Astrocyte of the hippocampus (primary cell): ENCODE measurements around the gene SREBF1.
A peak's percentile ranks its signal among the peaks of the same experiment; 100 is the strongest.

ENCODE experiments used
- DNase-seq: peaks from one replicate; pipeline ENCODE4 v3.0.0; 2011; ENCODE audit warnings: low read depth, low spot score

Gene SREBF1

DNA sequence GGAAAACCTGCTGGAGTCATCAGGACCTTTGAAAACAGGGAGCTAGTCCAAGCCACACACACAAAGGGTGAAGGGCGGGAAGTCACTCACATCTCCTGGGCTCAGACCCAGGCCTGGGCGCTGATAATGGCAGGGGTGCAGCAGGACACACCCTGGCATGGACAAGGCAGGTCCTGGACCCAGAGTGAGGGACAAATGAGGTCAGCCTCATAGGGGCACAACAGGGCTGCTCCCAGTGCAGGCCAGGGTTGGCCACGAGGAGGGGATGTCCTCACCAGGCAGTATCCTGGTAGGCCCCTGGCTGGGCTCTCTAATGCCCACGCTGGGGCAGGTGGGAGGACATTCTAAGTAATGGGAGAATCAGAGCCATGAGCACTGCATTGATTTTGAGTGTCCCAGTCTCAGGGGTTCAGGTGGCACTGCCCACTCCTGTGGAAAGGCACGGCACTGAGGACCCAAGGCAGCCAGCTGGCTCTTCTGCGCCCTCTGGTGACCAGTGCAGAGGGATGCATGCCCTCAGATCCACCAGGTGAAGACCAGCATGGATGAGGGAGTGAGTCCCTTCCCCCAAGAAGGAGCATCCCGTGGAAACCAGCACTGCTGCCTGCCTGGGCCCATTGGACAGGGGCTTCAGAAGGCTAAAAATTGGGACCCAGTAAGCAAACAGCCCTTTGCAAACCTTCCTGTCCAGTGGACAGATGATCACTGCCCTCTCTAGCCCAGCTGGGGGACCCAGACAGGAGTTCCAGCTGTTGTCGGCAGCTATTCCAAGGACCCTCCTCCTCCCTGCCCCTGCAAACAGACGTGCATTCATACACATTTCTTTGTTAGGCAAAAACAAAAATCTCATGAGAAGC lies 23.4 kb upstream of the SREBF1 start:
- DNase-seq, result peak; percentile 78

GRCh38 chr17:17857496-17857895 lies 20.7 kb upstream of the SREBF1 start:
- DNase-seq, result no peak

- no peak for DNase-seq
Observed at GRCh38 chr17:17856386-17856785, 19.6 kb upstream of the SREBF1 start.

GRCh38 chr17:17855976-17856375 lies 19.2 kb upstream of the SREBF1 start:
- DNase-seq, result no peak

- DNase-seq, result no peak
Observed at GRCh38 chr17:17853811-17854447, 17.1 kb upstream of the SREBF1 start.

DNA sequence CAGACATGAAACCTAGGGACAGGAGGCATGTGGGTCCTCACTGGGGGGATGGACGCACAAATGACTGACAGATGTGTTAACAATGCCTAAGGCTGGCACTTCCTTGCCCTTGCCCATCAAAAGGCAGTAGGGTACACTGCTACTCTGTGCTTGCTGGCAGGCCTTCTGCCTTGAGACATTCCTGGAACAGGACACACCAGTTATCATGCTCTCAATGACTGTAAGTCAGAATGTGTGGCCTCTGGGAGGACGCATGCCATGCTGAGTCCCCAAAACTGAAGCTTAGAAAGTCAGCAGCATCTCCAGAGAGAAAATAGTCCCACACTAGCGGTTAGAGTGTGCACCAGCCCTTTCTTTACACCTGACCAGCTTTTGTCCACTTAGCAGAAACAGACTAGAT lies 16.1 kb upstream of the SREBF1 start:
- no peak for DNase-seq

GRCh38 chr17:17851103-17852002 lies 14.6 kb upstream of the SREBF1 start:
- no peak for DNase-seq

GRCh38 chr17:17849845-17850373 lies 13.1 kb upstream of the SREBF1 start:
- peak; percentile 64 for DNase-seq

DNA sequence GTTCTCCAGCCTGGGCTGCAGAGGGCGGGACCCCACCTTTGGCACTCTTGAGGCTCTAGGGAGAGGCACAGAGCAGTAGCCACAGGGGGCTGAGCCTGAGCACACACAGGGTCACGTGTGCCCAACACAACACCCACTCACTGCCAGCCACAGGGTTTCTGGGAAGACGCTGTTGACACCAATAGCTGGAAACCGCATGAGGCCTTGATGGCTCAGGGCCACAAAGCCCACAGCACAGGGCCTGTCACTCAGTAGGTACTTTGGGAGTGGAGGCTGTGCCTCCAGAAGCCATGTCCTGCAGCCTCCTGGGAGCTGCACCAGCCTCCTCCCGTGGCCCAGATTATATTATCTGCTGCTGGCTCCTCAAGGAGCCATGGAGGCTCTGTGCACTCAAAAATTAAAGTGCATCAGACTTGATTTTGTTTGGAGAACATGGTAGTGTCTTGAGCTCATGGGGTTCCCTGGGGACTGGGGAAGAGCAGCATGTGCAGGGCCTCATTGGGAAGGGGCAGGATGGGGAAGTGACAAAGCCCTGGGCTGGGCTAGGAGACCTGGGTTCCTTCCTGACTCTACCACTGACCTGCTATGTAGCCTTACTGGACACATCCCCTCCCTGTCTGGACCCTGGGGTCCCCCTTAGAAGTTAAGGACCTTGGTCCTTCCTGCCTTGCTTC lies 12.5 kb upstream of the SREBF1 start:
- DNase-seq, result peak; percentile 66

GRCh38 chr17:17848311-17849082 lies 11.7 kb upstream of the SREBF1 start:
- DNase-seq, result no peak

DNA sequence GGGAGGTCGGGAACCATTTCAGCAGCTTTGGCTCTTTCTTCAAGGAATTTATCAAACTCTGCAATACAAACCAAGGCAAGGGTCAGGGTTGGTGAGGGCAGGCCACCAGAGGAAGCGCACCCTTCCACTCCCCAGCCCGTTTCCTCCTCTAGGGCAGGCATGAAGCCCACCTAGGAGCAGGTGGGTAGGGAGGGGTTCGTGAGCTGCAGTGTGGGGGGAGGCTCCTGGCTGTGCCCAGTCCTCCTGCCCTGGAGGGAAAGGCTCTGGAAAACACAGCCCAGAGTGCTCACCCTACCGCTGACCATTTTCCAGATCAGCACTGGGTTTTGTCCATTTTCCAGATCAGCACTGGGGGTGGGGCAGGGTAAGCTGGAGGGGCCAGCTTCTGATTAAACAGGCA lies 10.9 kb upstream of the SREBF1 start:
- DNase-seq, result no peak

GRCh38 chr17:17847118-17847689 lies 10.4 kb upstream of the SREBF1 start:
- DNase-seq, result no peak

DNA sequence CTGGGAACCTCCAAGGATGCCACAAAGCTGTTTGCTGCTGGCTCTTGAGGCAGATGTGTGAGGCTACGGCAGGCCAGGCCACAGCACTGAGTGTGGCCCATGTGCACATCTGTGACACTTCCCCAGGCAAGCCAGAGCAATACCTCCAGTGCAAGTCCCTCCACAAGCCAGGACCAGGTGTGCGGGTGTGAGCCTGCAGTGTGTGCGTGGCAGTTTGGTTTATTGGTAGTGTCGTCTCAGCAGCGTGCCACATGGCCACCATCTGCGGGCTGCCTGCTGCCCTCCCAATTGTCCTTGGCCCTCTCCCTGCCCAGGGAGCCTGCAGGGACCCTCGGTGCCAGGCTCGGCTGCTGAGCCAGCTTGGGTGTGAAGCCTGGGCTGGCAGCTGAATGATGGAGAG lies 9.9 kb upstream of the SREBF1 start:
- no peak for DNase-seq

DNA sequence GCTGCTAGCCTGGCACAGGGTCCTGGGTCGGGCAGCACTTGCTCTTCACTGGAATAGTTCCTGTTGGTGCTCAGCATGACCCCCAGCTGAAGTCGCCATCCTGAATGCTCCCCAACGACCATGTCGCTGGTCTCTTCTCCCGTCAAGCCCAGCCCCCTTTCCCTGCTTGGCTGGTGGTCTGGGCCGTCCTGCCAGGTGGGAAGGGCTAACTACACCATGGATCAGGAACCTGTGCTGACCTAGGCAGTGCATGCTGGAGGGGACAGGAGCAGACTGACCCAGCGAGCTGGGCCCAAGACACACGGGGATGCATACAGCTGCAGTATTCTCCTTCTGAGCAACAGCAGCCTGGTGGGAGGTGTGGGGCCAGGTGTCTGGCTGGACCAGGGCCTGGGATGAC lies 9.2 kb upstream of the SREBF1 start:
- DNase-seq, result no peak

DNA sequence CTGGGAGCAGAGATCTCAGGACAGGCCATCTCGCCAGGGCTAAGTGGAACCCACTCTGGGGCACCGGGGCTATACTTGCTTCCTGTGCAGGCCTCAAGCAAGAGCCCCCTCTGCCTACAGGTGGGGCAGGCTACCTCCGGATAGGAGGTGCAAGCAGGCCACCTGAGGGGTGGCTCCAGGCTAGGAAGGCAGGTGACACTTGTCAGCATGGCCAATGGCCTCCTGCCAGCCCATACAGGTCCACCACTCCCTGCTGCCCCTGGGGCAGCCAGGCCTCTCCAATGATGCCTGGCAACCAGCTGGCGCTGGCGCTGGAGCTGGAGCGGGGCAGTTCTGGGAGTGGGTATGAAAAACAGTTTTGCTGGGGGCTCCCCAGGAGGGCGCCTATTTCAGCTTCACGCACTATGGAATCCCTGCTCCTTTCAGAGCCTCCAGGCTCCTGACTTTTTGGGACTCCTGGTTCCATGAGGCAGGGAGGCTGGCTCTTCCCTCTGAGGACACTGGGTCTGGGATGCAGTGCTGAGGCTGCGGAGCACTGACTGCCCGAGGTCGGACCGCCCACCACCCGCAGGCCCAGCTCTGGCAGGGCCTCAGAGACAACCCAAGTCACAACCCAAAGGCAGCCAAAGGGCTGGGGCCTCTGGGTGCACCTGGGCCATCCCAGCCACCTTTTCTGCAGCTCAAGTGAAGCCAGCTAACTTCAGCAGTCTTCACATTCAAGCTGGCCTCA lies 8.4 kb upstream of the SREBF1 start:
- no peak for DNase-seq

DNA sequence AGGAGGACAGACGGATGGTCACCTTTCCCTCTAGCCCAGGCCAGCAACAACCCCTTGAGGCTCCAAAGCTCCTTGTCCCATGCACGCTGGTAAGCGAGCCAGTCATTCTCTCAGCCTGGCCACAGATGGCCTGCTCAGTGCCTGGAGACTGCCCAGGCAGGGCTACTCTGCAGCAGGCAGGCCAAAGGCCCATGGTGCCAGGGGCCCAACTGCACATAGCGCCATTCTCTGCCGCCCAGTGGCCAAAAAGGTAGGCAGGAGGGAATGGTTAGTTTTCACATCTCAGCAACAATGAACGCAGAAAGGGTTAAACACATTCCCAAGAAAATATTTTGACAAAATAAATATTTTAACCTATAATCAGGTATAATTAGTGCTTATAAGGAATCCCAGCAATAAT lies 7.7 kb upstream of the SREBF1 start:
- no peak for DNase-seq

DNA sequence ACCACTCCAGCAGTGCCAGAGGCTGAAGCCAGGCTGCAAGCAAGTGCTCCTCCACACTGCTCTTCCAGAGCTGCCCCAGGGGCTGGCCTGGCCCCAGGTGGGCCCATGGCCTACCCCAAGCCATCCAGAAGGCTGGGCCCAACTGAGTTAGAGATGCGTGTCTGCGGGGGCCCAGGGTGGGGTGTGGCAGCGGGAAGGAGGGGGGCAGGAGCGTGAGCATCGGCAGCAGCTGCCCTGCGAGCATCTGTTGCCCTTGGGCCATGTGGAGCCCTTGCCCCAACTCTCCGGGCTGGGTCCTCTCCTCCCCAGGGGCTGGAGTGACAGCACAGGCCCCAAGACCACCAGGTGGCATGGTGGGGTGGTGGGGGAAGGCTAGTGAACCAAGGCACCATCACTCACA lies 7.3 kb upstream of the SREBF1 start:
- DNase-seq, result no peak

GRCh38 chr17:17843096-17843495 lies 6.3 kb upstream of the SREBF1 start:
- no peak for DNase-seq

DNA sequence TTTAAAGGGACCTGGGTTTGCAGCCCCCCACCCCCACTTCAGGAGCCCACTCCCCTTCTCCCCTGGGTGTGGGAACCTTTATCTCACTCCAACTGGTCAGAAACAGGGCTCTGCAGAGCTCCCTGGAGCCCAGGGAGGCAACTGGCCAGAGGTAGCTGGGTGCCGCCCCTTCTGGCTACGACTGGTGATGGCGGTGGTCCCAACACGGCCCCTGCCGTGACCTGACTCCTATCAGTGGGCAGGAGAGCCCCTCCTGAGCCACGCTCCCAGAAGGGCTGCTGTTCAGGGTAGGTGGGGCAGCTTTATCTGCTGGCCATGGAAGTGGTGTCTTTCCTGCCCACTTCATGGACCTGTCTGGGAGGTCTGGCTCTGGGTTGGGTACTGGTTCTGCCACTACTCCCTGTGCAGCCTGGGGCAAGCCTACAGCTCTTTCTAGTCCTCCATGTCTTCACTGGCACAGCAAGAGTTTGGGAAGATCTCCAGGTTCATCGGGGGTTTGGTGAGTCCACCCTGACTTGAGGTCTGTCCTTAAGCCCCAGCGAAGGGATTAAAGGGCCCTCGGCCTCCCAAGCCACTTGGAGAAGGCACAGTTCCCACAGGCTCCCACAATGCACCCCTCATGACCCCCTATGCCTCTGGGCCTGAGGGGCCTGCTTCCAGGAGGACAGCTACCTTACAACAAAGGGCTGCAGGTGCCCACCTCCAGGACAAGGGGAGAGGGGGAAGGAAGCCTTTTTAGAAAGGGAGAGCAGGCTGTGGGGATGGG lies 5.5 kb upstream of the SREBF1 start:
- no peak for DNase-seq
